ENCODE results near the gene SOX9.
A peak's percentile ranks its signal among the peaks of the same experiment; 100 is the strongest.

The SOX9 gene

GRCh38 chr17:72145562-72145961 lies 24.7 kb downstream of the SOX9 start:
- TF ChIP-seq TAF1 (IDR thresholded peaks at IDR 0.05; ENCODE audit: low read depth) (no peak), CEBPB (IDR thresholded peaks at IDR 0.05) (0 out of 2 replicates have a peak, but pooled peaks have one; percentile 17)

GRCh38 chr17:72145962-72146361 lies 25.1 kb downstream of the SOX9 start:
- TF ChIP-seq EP300 (IDR thresholded peaks at IDR 0.05; ENCODE audit: borderline replicate concordance): no peak
- no peak for TF ChIP-seq RAD21 (IDR thresholded peaks at IDR 0.05; ENCODE audit: low read depth)
- no peak for TF ChIP-seq YY1 (IDR thresholded peaks at IDR 0.05; ENCODE audit: low read depth)
- no peak for TF ChIP-seq ZBTB7A (IDR thresholded peaks at IDR 0.05; ENCODE audit: low read depth)
- no peak for TF ChIP-seq TEAD4 (IDR thresholded peaks at IDR 0.05)
- TF ChIP-seq, protein P1, sequence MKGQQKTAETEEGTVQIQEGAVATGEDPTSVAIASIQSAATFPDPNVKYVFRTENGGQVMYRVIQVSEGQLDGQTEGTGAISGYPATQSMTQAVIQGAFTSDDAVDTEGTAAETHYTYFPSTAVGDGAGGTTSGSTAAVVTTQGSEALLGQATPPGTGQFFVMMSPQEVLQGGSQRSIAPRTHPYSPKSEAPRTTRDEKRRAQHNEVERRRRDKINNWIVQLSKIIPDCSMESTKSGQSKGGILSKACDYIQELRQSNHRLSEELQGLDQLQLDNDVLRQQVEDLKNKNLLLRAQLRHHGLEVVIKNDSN (IDR thresholded peaks at IDR 0.05): no peak
- TF ChIP-seq, protein P2, sequence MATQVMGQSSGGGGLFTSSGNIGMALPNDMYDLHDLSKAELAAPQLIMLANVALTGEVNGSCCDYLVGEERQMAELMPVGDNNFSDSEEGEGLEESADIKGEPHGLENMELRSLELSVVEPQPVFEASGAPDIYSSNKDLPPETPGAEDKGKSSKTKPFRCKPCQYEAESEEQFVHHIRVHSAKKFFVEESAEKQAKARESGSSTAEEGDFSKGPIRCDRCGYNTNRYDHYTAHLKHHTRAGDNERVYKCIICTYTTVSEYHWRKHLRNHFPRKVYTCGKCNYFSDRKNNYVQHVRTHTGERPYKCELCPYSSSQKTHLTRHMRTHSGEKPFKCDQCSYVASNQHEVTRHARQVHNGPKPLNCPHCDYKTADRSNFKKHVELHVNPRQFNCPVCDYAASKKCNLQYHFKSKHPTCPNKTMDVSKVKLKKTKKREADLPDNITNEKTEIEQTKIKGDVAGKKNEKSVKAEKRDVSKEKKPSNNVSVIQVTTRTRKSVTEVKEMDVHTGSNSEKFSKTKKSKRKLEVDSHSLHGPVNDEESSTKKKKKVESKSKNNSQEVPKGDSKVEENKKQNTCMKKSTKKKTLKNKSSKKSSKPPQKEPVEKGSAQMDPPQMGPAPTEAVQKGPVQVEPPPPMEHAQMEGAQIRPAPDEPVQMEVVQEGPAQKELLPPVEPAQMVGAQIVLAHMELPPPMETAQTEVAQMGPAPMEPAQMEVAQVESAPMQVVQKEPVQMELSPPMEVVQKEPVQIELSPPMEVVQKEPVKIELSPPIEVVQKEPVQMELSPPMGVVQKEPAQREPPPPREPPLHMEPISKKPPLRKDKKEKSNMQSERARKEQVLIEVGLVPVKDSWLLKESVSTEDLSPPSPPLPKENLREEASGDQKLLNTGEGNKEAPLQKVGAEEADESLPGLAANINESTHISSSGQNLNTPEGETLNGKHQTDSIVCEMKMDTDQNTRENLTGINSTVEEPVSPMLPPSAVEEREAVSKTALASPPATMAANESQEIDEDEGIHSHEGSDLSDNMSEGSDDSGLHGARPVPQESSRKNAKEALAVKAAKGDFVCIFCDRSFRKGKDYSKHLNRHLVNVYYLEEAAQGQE (IDR thresholded peaks at IDR 0.05; ENCODE audit: low read depth): no peak
- TF ChIP-seq CEBPB (IDR thresholded peaks at IDR 0.05): no peak

DNA sequence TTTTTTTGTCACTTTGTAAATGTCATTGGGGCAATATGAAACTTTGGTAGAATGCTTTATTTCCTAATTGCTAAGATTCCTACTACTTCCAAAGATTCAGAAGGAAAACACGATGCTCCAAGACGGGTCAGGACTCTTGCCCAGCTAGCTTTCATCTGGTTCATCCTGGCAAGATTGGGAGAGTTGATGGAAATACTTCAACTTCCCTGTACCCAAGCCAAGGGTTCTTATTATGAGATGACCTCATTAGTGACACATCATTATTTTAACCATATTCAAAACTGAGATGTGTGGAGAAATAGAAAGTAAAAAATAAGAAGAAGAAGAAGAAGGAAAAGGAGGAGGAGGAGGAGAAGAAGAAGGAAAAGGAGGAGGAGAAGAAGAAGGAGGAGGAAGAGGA lies 25.6 kb downstream of the SOX9 start:
- TF ChIP-seq YY1 (IDR thresholded peaks at IDR 0.05; ENCODE audit: low read depth) (no peak), RAD21 (IDR thresholded peaks at IDR 0.05; ENCODE audit: low read depth) (no peak)
- TF ChIP-seq, protein P2 (IDR thresholded peaks at IDR 0.05; ENCODE audit: low read depth): no peak

- TF ChIP-seq, protein P2 (IDR thresholded peaks at IDR 0.05; ENCODE audit: low read depth): no peak
- TF ChIP-seq, protein P3, sequence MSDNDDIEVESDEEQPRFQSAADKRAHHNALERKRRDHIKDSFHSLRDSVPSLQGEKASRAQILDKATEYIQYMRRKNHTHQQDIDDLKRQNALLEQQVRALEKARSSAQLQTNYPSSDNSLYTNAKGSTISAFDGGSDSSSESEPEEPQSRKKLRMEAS (IDR thresholded peaks at IDR 0.05): no peak
- no peak for TF ChIP-seq FOXM1 (IDR thresholded peaks at IDR 0.05; ENCODE audit: borderline replicate concordance, low read depth)
- no peak for TF ChIP-seq EGR1 (IDR thresholded peaks at IDR 0.05)
- TF ChIP-seq CREB1 (IDR thresholded peaks at IDR 0.05; ENCODE audit: low read depth): no peak
- no peak for TF ChIP-seq ZBTB7A (IDR thresholded peaks at IDR 0.05; ENCODE audit: low read depth)
- TF ChIP-seq NFIC (IDR thresholded peaks at IDR 0.05): no peak
- TF ChIP-seq TAF1 (IDR thresholded peaks at IDR 0.05; ENCODE audit: low read depth): no peak
- no peak for TF ChIP-seq TCF12 (IDR thresholded peaks at IDR 0.05; ENCODE audit: low read depth)
- no peak for TF ChIP-seq EP300 (IDR thresholded peaks at IDR 0.05; ENCODE audit: borderline replicate concordance)
- no peak for TF ChIP-seq TEAD4 (IDR thresholded peaks at IDR 0.05)
- no peak for TF ChIP-seq YY1 (IDR thresholded peaks at IDR 0.05; ENCODE audit: low read depth)
- TF ChIP-seq, protein P1 (IDR thresholded peaks at IDR 0.05): no peak
- no peak for TF ChIP-seq RAD21 (IDR thresholded peaks at IDR 0.05; ENCODE audit: low read depth)
- no peak for TF ChIP-seq CEBPB (IDR thresholded peaks at IDR 0.05)
These were observed 30.0 kb downstream of the SOX9 start for GRCh38 chr17:72150632-72151460.
